Measurements from ENCODE around the gene MTIF2.

- TF ChIP-seq, protein P1, sequence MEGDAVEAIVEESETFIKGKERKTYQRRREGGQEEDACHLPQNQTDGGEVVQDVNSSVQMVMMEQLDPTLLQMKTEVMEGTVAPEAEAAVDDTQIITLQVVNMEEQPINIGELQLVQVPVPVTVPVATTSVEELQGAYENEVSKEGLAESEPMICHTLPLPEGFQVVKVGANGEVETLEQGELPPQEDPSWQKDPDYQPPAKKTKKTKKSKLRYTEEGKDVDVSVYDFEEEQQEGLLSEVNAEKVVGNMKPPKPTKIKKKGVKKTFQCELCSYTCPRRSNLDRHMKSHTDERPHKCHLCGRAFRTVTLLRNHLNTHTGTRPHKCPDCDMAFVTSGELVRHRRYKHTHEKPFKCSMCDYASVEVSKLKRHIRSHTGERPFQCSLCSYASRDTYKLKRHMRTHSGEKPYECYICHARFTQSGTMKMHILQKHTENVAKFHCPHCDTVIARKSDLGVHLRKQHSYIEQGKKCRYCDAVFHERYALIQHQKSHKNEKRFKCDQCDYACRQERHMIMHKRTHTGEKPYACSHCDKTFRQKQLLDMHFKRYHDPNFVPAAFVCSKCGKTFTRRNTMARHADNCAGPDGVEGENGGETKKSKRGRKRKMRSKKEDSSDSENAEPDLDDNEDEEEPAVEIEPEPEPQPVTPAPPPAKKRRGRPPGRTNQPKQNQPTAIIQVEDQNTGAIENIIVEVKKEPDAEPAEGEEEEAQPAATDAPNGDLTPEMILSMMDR (IDR thresholded peaks at IDR 0.05) = no peak
- no peak for TF ChIP-seq TCF7L2 (IDR thresholded peaks at IDR 0.05; ENCODE audit: low read depth, low read length)
- TF ChIP-seq POLR2AphosphoS5 (IDR thresholded peaks at IDR 0.05; ENCODE audit: low read depth, low read length) = no peak
- TF ChIP-seq, protein P2, sequence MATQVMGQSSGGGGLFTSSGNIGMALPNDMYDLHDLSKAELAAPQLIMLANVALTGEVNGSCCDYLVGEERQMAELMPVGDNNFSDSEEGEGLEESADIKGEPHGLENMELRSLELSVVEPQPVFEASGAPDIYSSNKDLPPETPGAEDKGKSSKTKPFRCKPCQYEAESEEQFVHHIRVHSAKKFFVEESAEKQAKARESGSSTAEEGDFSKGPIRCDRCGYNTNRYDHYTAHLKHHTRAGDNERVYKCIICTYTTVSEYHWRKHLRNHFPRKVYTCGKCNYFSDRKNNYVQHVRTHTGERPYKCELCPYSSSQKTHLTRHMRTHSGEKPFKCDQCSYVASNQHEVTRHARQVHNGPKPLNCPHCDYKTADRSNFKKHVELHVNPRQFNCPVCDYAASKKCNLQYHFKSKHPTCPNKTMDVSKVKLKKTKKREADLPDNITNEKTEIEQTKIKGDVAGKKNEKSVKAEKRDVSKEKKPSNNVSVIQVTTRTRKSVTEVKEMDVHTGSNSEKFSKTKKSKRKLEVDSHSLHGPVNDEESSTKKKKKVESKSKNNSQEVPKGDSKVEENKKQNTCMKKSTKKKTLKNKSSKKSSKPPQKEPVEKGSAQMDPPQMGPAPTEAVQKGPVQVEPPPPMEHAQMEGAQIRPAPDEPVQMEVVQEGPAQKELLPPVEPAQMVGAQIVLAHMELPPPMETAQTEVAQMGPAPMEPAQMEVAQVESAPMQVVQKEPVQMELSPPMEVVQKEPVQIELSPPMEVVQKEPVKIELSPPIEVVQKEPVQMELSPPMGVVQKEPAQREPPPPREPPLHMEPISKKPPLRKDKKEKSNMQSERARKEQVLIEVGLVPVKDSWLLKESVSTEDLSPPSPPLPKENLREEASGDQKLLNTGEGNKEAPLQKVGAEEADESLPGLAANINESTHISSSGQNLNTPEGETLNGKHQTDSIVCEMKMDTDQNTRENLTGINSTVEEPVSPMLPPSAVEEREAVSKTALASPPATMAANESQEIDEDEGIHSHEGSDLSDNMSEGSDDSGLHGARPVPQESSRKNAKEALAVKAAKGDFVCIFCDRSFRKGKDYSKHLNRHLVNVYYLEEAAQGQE (IDR thresholded peaks at IDR 0.05; ENCODE audit: insufficient read depth in 1 of 2, low read depth in 2 of 2, low read length in 1 of 2) = no peak
- TF ChIP-seq SIN3A (IDR thresholded peaks at IDR 0.05; ENCODE audit: borderline replicate concordance, insufficient read depth, low read depth, low read length) = no peak
Measured at GRCh38 chr2:55252832-55253231, 16.2 kb downstream of the MTIF2 start.
